ENCODE measurements around the gene MED9.

- TF ChIP-seq ERF (CRISPR knock-in tag; IDR thresholded peaks at IDR 0.05) (no peak), SPI1 (IDR thresholded peaks at IDR 0.05; ENCODE audit: borderline replicate concordance, low read depth, low read length) (no peak), NKRF (IDR thresholded peaks at IDR 0.05; ENCODE audit: borderline replicate concordance) (no peak), CREB5 (CRISPR knock-in tag; IDR thresholded peaks at IDR 0.05) (no peak), MAX (CRISPR knock-in tag; IDR thresholded peaks at IDR 0.05) (no peak), ZNF431 (CRISPR knock-in tag; IDR thresholded peaks at IDR 0.05) (no peak), RBFOX2 (IDR thresholded peaks at IDR 0.05; ENCODE audit: low read depth, low read length) (no peak), PHF20 (IDR thresholded peaks at IDR 0.05; ENCODE audit: partially characterized antibody) (no peak), ZNF318 (IDR thresholded peaks at IDR 0.05; ENCODE audit: borderline replicate concordance in 1 of 2, low read depth in 1 of 2) (no peak), TCF7L2 (IDR thresholded peaks at IDR 0.05; ENCODE audit: low read depth, low read length) (no peak), HDAC6 (IDR thresholded peaks at IDR 0.05; ENCODE audit: low read depth, low read length) (no peak), CTCF (IDR thresholded peaks at IDR 0.05 in 2 of 3, conservative IDR thresholded peaks at IDR 0.05 in 1 of 3; ENCODE audit: insufficient read depth in 2 of 3, low read depth in 1 of 3, low read length in 3 of 3) (no peak), POLR2A (conservative IDR thresholded peaks at IDR 0.05) (no peak), CREB3L1 (IDR thresholded peaks at IDR 0.05; ENCODE audit: borderline replicate concordance, low read depth) (no peak)
Observed at GRCh38 chr17:17539591-17539990, 62.8 kb downstream of the MED9 start.

Data from K562 (cell line).